ENCODE measurements around the gene ADGRG3. TPM values are rescaled to one million over a fixed set of nuclear protein-coding genes. Genes with fewer than 3 reads are reported as not detected.

Gene ADGRG3
- total and polyA plus RNA-seq, 10 of the 15 experiments (the other 5 are each of a cell fraction or from before 2014, with no cell fraction given) = 0.10 to 0.11 (median 0.10) TPM; not detected in 7

- no peak for TF ChIP-seq PKNOX1 (IDR thresholded peaks at IDR 0.05)
- no peak for TF ChIP-seq RELA (IDR thresholded peaks at IDR 0.05; ENCODE audit: borderline replicate concordance, partially characterized antibody)
- no peak for TF ChIP-seq SP1 (IDR thresholded peaks at IDR 0.05; ENCODE audit: low read depth, low read length)
These were observed 40.8 kb upstream of the ADGRG3 start (continued) for GRCh38 chr16:57627184-57627871.

DNA sequence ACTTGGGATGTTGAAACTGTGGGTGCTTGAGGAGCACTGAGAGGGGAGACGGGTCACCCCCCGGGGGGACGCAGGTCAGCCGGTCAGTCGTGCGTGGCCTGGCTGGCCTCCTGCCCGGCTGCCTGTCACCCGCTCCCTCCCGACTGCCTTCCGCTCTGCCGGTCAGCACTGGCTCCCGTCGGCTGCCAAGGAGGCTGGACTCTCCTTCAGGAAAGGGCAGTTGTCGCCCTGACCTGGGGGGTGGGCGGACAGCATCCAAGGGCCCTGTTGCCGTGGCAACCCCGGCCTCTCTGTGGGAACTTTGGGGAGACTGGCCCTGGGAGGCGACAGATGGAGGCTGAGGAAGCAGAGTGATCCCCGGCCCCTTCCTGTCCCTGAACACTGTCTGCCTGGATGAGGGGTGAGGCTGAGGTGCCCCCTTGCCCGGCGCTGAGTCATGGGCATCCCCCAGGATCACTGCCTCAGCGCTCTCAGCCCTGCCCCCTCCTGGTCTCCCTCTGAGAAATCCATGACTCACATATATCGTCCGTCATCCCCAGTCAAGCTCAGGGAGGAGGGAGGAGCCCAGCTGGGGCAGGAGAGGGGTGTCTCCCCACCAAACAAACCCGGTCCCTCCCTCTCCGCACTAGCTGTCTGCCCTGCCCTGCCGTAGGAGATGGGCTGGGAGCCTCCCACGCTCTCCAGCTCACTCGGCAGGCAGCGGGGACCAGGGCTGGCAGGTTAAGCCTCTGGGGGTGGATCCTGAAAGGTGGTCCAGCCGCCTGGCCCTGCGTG, 39.9 kb upstream of the ADGRG3 start, which contains the start of gene ADGRG1:
TSS of gene ADGRG1 (plus strand) at position 623 of the 774 bp plus-strand sequence. CDS start 21,658 bp downstream, outside the sequence.
- no peak within 1 kb of the TSS for H3K27ac ChIP-seq (ENCODE audit: control insufficient read depth, insufficient read depth)
- SMC1A ChIA-PET (ENCODE audit: uncharacterized antibody, unreplicated experiment) = interaction anchor here (0.8 kb wide), 2 partner anchors 14 to 19 kb away, joined by 3 read pairs; no protein-coding TSS in a partner anchor
- intact Hi-C loops (cut with micrococcal nuclease; ENCODE audit: unreplicated experiment) = no loop called here
- BruUV-seq (replicated peaks) = no TSS peak
- DNase-seq (ENCODE audit: low read depth, low spot score) (no peak), FAIRE-seq (no peak), ATAC-seq (peak; percentile 55)
- no peak within 1 kb of the TSS for H3K4me2 ChIP-seq (ENCODE audit: control insufficient read depth, insufficient read depth)
- POLR2A ChIA-PET = no interaction called here
- in situ Hi-C loops (cut with MboI) = no loop called here
- no peaks in the 10 kb centered on the region for H4K20me1 ChIP-seq (ENCODE audit: control insufficient read depth, insufficient read depth)
- H3K27me3 ChIP-seq (replicated peaks in 1 of 2; ENCODE audit: control insufficient read depth in 2 of 2, insufficient read depth in 2 of 2, low read length in 1 of 2) = peaks cover 0 to 3% of the 10 kb centered on the region in 2 experiments; a peak in 3 of 4 replicates
- no peaks in the 10 kb centered on the region for H3K36me3 ChIP-seq (ENCODE audit: control insufficient read depth in 2 of 2, insufficient read depth in 2 of 2, low read length in 1 of 2)
- no peaks in the 10 kb centered on the region for H3K9me3 ChIP-seq (replicated peaks; ENCODE audit: control insufficient read depth, insufficient read depth, low read length)
- RAD21 ChIA-PET (ENCODE audit: unreplicated experiment) = interaction anchor here (1.3 to 1.5 kb wide), 2 partner anchors 17 to 19 kb away, joined by 3 to 4 read pairs; no protein-coding TSS in a partner anchor
- H2AFZ ChIP-seq (ENCODE audit: control insufficient read depth, low read depth, low read length) = no peak within 1 kb of the TSS
- H3K4me3 ChIP-seq = no peak within 1 kb of the TSS
- H3K9ac ChIP-seq (ENCODE audit: control insufficient read depth, insufficient read depth, low read length) = no peak within 1 kb of the TSS
- CTCF ChIA-PET = interaction anchor here (0.6 to 1.0 kb wide), 3 partner anchors 10 to 34 kb away, joined by 3 read pairs; no protein-coding TSS in a partner anchor
- WGBS (ENCODE audit: insufficient coverage, insufficient replicate concordance, low lambda C conversion rate, missing lambda C conversion rate) = 31% methylated on average over 32 of the region's 32 CpGs
- H3K4me1 ChIP-seq (ENCODE audit: control insufficient read depth, insufficient read depth, low read length) = no peaks in the 10 kb centered on the region
- H3K79me2 ChIP-seq (ENCODE audit: control insufficient read depth, insufficient read depth, low read length) = no peaks in the 10 kb centered on the region
- TF ChIP-seq CTCF (IDR thresholded peaks at IDR 0.05 in 2 of 3, conservative IDR thresholded peaks at IDR 0.05 in 1 of 3; ENCODE audit: control insufficient read depth in 2 of 3, extremely low read depth in 1 of 3, insufficient read depth in 1 of 3, low read depth in 3 of 3, low read length in 3 of 3) = peak in 1 of 3 experiments; percentile 12; a peak in 1 of 6 replicates
- TF ChIP-seq POLR2A (IDR thresholded peaks at IDR 0.05; ENCODE audit: low read depth, low read length) = no peak
- no peak for TF ChIP-seq FOXK2 (IDR thresholded peaks at IDR 0.05)
- TF ChIP-seq, protein P1, sequence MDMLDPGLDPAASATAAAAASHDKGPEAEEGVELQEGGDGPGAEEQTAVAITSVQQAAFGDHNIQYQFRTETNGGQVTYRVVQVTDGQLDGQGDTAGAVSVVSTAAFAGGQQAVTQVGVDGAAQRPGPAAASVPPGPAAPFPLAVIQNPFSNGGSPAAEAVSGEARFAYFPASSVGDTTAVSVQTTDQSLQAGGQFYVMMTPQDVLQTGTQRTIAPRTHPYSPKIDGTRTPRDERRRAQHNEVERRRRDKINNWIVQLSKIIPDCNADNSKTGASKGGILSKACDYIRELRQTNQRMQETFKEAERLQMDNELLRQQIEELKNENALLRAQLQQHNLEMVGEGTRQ (IDR thresholded peaks at IDR 0.05; ENCODE audit: borderline replicate concordance, low read depth, low read length) = no peak
- TF ChIP-seq NR2C1 (IDR thresholded peaks at IDR 0.05) = no peak
- TF ChIP-seq EGR1 (IDR thresholded peaks at IDR 0.05; ENCODE audit: borderline replicate concordance in 1 of 2, low read depth in 2 of 2, low read length in 2 of 2) = peak in 1 of 2 experiments; percentile 32; a peak in 1 of 3 replicates
- no peak for TF ChIP-seq ELK1 (IDR thresholded peaks at IDR 0.05; ENCODE audit: low read depth, low read length)
- no peak for TF ChIP-seq GATAD2B (conservative IDR thresholded peaks at IDR 0.05; ENCODE audit: low read depth)
- no peak for TF ChIP-seq CHD4 (IDR thresholded peaks at IDR 0.05)
- no peak for TF ChIP-seq ZBTB33 (IDR thresholded peaks at IDR 0.05)
